Umbilical cord (tissue), 1 donor: Measurements from ENCODE around the gene CLEC18B. TPM values are rescaled to one million over a fixed set of nuclear protein-coding genes. Genes with fewer than 3 reads are reported as not detected.

Experiments
- total RNA-seq: library from RNA; depleted of rRNA; stranded (reverse); fragments of >200 nt; gene quantifications from one replicate; pipeline ENCODE4 v1.2.3, GENCODE V29; 2014; ENCODE audit warnings: low replicate concordance; ENCODE audit not compliant: insufficient read depth

CLEC18B gene
- total RNA-seq, 1 donor from 2014 or later = 7.2 TPM

Other genes starting within 250 kb of the CLEC18B start
- 46.2 TPM for gene PSMD7, start 124.7 kb downstream of the CLEC18B start, total RNA-seq
- 10.1 TPM for gene NPIPB15, start 45.2 kb downstream of the CLEC18B start, total RNA-seq
- 103 TPM for gene GLG1, start 185.6 kb upstream of the CLEC18B start, total RNA-seq
- gene RFWD3, start 245.4 kb upstream of the CLEC18B start, total RNA-seq = 59.2 TPM